KMS-11 (cell line): ENCODE measurements around the gene RRAS.
"Not testable (repeated sequence)": the region's sequence is repeated elsewhere in the genome, so short reads cannot be mapped to it uniquely, and the experiment has no call there.

Source experiments
- H2AFZ ChIP-seq: fragments of 200-600 bp; sonication (generic); 2 replicates; pipeline ENCODE4 v1.6.1; 2016; ENCODE audit warnings: antibody characterized with exemption, mixed run types, low read depth
- H3K27ac ChIP-seq: fragments of 200-600 bp; sonication (generic); 2 replicates; pipeline ENCODE4 v1.6.1; 2016; ENCODE audit warnings: mild to moderate bottlenecking, mixed run types
- H3K27me3 ChIP-seq: fragments of 200-600 bp; sonication (generic); 2 replicates; pipeline ENCODE4 v1.6.1; 2017; ENCODE audit warnings: mild to moderate bottlenecking, low read depth, mixed run types, moderate library complexity; ENCODE audit not compliant: insufficient read depth
- H3K36me3 ChIP-seq: fragments of 200-600 bp; sonication (generic); 2 replicates; pipeline ENCODE4 v1.6.1; 2017; ENCODE audit warnings: mild to moderate bottlenecking, mixed run types; ENCODE audit not compliant: insufficient read depth
- H3K4me1 ChIP-seq: fragments of 200-600 bp; sonication (generic); 2 replicates; pipeline ENCODE4 v1.6.1; 2016; ENCODE audit warnings: mild to moderate bottlenecking, low read depth, mixed run types; ENCODE audit not compliant: poor library complexity, severe bottlenecking
- H3K4me2 ChIP-seq: fragments of 200-600 bp; sonication (generic); 2 replicates; pipeline ENCODE4 v1.7.0; 2016; ENCODE audit warnings: mild to moderate bottlenecking, mixed run types
- H3K4me3 ChIP-seq: fragments of 200-600 bp; sonication (generic); IDR thresholded peaks from 2 replicates; pipeline ENCODE4 v1.6.1; 2017; ENCODE audit warnings: low read depth, low read length, mixed read lengths; ENCODE audit not compliant: insufficient read depth
- H3K79me2 ChIP-seq: fragments of 200-600 bp; sonication (generic); 2 replicates; pipeline ENCODE4 v1.6.1; 2016; ENCODE audit warnings: low read depth, mixed run types; ENCODE audit not compliant: insufficient read depth
- H3K9ac ChIP-seq: fragments of 200-600 bp; sonication (generic); 2 replicates; pipeline ENCODE4 v1.6.1; 2016; ENCODE audit warnings: mild to moderate bottlenecking, mixed run types
- H4K20me1 ChIP-seq: fragments of 200-600 bp; sonication (generic); 2 replicates; pipeline ENCODE4 v1.6.1; 2016; ENCODE audit warnings: mild to moderate bottlenecking, mixed run types; ENCODE audit not compliant: insufficient read depth
- CTCF ChIP-seq: fragments of 200-600 bp; sonication (generic); conservative IDR thresholded peaks from 2 replicates; pipeline ENCODE4 v1.6.1; 2017; ENCODE audit warnings: low read depth, mild to moderate bottlenecking, antibody characterized with exemption, low read length, moderate library complexity, mixed read lengths

RRAS gene

GRCh38 chr19:49626226-49626625 is 13.7 kb downstream of the RRAS start:
- Histone ChIP-seq H3K27ac (no peak overlapping the region), H2AFZ (no peak overlapping the region), H3K36me3 (no peaks in the 10 kb centered on the region), H3K27me3 (no peaks in the 10 kb centered on the region), H3K4me3 (no peak overlapping the region), H3K4me1 (no peaks in the 10 kb centered on the region), H3K9ac (no peak overlapping the region), H3K79me2 (no peaks in the 10 kb centered on the region), H4K20me1 (no peaks in the 10 kb centered on the region), H3K4me2 (no peak overlapping the region)
- TF ChIP-seq CTCF, result no peak

DNA sequence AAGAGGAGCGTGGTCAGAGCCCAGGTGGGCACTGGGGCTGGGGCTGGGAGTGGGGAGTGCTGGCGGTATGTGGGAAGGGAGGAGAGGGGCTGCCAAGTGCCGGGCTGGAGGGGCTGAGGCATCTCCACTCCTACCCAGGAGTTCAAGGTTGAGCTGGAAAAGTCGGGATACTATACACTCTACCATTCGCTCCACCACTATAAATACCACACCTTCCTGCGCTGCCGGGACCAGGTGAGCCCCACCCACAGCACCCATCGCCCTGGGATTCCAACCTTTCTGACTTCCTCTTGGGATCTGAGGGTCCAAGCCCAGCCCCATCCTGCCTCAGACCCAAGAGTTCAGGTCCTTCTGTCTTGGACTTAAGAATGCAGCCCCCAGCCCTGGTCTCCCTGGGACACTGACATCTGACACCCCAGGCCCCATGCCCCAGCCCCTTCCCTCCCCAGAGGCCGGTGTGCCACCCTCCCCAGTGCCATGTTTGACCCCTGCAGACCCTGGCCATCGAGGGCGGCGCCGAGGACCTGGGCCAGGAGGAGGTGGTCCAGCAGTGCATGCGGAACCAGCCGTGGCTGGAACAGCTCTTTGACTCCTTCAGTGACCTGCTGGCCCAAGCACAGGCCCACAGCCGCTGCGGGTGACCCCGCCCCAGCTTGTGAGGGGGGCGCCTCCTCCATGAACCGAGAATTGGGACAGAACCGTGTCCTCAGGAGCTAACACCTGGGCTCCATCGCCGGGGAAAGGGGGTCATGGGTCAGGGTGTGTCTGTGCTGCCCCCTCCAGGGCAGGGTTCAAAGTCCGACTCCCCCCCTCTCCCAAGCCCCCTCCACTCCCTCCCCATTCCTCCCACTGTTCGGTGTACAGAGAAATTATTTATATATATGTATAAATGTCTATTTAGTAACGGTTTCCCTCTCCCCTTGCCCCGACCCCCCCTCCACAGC is 14.7 kb downstream of the RRAS start:
- TF ChIP-seq CTCF, result no peak
- H3K36me3 ChIP-seq, result no peaks in the 10 kb centered on the region

DNA sequence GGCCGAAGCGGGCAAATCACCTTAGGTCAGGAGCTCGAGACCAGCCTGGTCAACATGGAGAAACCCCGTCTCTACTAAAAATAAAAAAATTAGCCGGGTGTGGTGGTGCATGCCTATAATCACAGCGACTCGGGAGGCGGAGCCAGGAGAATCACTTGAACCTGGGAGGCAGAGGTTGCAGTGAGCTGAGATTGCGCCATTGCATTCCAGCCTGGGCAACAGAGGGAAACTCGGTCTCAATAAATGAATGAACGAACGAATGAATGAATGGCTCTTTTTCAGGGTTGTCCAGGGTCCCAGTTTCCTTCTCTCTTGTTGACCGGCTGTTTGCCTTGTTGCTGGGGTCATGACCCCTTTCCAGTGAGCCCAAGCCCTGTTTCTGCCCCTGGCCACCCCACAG is 22.1 kb downstream of the RRAS start:
- H3K4me1 ChIP-seq, H3K27ac ChIP-seq, H3K4me2 ChIP-seq, H3K27me3 ChIP-seq, H3K9ac ChIP-seq, H3K4me3 ChIP-seq, H3K79me2 ChIP-seq, H4K20me1 ChIP-seq, H2AFZ ChIP-seq, H3K36me3 ChIP-seq: not testable (repeated sequence)

More for the DNA sequence above, 14.7 kb downstream of the RRAS start:
- Histone ChIP-seq H3K27me3 (no peaks in the 10 kb centered on the region), H4K20me1 (no peaks in the 10 kb centered on the region), H3K9ac (no peak overlapping the region), H2AFZ (no peak overlapping the region), H3K79me2 (no peaks in the 10 kb centered on the region), H3K4me1 (no peaks in the 10 kb centered on the region), H3K4me3 (no peak overlapping the region), H3K27ac (no peak overlapping the region), H3K4me2 (no peak overlapping the region)

GRCh38 chr19:49616945-49617344 is 23.0 kb downstream of the RRAS start:
- H3K27me3 ChIP-seq, result no peaks in the 10 kb centered on the region
- H3K27ac ChIP-seq, result no peak overlapping the region
- no peaks in the 10 kb centered on the region for H3K79me2 ChIP-seq
- no peak overlapping the region for H3K9ac ChIP-seq
- H3K4me3 ChIP-seq, result no peak overlapping the region
- no peak for TF ChIP-seq CTCF
- no peaks in the 10 kb centered on the region for H4K20me1 ChIP-seq
- no peak overlapping the region for H3K4me2 ChIP-seq
- no peaks in the 10 kb centered on the region; the same call in 1 of the 2 replicates for H3K36me3 ChIP-seq
- H2AFZ ChIP-seq, result no peak overlapping the region
- H3K4me1 ChIP-seq, result no peaks in the 10 kb centered on the region

DNA sequence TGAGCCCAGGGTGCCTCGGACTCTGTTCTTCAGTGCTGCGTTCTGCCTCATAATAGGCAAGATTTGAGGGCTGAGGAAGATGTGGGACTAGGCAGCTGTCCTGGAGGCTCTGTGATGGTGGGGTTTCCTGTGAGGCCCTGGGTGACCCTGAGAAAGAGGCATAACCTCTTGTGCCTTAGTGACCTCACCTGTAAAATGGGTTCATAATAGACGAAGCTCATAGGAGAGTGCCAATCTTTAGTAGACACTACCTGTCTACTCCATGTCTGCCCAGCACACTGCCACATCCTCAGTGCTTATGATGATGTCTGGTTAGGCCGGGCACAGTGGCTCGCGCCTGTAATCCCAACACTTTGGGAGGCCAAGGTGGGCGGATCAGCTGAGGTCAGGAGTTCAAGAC is 23.4 kb downstream of the RRAS start:
- H3K79me2 ChIP-seq, result no peaks in the 10 kb centered on the region
- no peak overlapping the region for H3K27ac ChIP-seq
- H3K27me3 ChIP-seq, result no peaks in the 10 kb centered on the region
- no peak overlapping the region for H2AFZ ChIP-seq
- no peak overlapping the region for H3K9ac ChIP-seq
- H3K4me3 ChIP-seq, result no peak overlapping the region
- TF ChIP-seq CTCF, result no peak
- no peaks in the 10 kb centered on the region for H4K20me1 ChIP-seq
- no peaks in the 10 kb centered on the region; the same call in 1 of the 2 replicates for H3K36me3 ChIP-seq
- no peaks in the 10 kb centered on the region for H3K4me1 ChIP-seq
- H3K4me2 ChIP-seq, result no peak overlapping the region
